Cardiac muscle cell (in vitro differentiated cells and primary cell): ENCODE results near the gene COL25A1. TPM values are rescaled to one million over a fixed set of nuclear protein-coding genes. Genes with fewer than 3 reads are reported as not detected.

ENCODE experiments used
- DNase-seq, 2 donors: peaks; one replicate each; pipeline versions ENCODE4 v3.0.0 to v3.0.0-alpha.2; 2010 to 2017; ENCODE audit warnings: low read depth in 1 of 2, low spot score in 1 of 2
- H3K27ac ChIP-seq: fragments of 200-600 bp; sonication (generic); 2 replicates; pipeline ENCODE4 v1.5.1; 2016
- H3K27me3 ChIP-seq: fragments of 200-600 bp; sonication (generic); 2 replicates; pipeline ENCODE4 v1.6.0; 2016; ENCODE audit warnings: control low read depth
- H3K36me3 ChIP-seq: fragments of 200-600 bp; sonication (generic); 2 replicates; pipeline ENCODE4 v1.5.1; 2016; ENCODE audit warnings: control low read depth
- H3K4me1 ChIP-seq: fragments of 200-600 bp; sonication (generic); 2 replicates; pipeline ENCODE4 v1.8.1; 2017; ENCODE audit warnings: low read depth, mild to moderate bottlenecking, mixed run types
- H3K4me3 ChIP-seq: fragments of 200-600 bp; sonication (generic); 2 replicates; pipeline ENCODE4 v1.5.1; 2016; ENCODE audit warnings: mild to moderate bottlenecking
- H3K9me3 ChIP-seq: fragments of 200-600 bp; sonication (generic); 2 replicates; pipeline ENCODE4 v1.5.1; 2017; ENCODE audit warnings: low read depth, mild to moderate bottlenecking, control low read depth
- polyA plus RNA-seq: library from polyadenylated mRNA; unstranded; fragments of >200 nt; fragmentation: Nextera tagmentation; extraction: Ambion mirVana; gene quantifications from 2 replicates; pipeline ENCODE4 v1.2.1, GENCODE V29; 2016
- total RNA-seq: library from RNA; depleted of rRNA; stranded (reverse); fragments of >200 nt; gene quantifications from 2 replicates; pipeline ENCODE4 v1.2.3, GENCODE V29; 2016
- TF ChIP-seq, protein P1 (sequence below): IDR thresholded peaks from 2 replicates; pipeline ENCODE4 v1.5.1; 2012; ENCODE audit warnings: low read depth, mild to moderate bottlenecking, low read length

Gene COL25A1
- total and polyA plus RNA-seq, 2 experiments from 2014 or later: 3.5 to 8.4 TPM

DNA sequence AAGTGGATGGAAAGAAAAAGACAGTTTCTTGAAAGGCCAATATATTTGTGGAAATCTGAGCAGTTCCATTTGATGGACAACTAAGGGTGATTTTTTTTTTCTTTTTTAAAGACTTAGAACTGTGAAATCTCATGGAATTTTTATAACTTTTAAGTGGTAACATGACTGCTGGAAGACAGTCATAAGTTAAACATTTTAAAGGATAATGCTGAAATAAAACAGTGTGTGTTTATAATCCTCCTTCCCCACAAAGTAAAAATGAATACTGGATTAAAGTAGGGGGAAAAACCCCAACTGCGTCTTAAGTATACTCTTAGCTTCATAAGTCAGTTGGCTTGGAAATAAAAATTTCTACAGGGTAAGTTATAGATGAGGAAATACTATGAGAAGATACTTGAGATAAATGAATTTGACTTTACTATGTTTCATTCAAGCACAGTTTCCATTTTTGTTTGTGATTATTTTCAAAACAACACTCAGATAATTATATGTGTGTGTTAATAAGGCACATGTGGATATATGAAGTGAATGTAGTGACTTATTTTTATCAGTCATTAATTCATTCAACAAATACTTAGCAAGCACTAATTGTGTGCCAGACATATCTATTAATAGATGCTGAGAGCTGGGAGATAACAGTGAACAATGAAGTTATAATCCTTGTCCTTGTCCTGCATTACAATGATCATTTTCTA is 410.4 kb downstream of the COL25A1 start:
- TF ChIP-seq, protein P1, sequence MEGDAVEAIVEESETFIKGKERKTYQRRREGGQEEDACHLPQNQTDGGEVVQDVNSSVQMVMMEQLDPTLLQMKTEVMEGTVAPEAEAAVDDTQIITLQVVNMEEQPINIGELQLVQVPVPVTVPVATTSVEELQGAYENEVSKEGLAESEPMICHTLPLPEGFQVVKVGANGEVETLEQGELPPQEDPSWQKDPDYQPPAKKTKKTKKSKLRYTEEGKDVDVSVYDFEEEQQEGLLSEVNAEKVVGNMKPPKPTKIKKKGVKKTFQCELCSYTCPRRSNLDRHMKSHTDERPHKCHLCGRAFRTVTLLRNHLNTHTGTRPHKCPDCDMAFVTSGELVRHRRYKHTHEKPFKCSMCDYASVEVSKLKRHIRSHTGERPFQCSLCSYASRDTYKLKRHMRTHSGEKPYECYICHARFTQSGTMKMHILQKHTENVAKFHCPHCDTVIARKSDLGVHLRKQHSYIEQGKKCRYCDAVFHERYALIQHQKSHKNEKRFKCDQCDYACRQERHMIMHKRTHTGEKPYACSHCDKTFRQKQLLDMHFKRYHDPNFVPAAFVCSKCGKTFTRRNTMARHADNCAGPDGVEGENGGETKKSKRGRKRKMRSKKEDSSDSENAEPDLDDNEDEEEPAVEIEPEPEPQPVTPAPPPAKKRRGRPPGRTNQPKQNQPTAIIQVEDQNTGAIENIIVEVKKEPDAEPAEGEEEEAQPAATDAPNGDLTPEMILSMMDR: no peak
- no peak overlapping the region for H3K4me3 ChIP-seq
- H3K27me3 ChIP-seq: no peaks in the 10 kb centered on the region
- peaks cover 8% of the 10 kb centered on the region for H3K4me1 ChIP-seq
- no peaks in the 10 kb centered on the region for H3K9me3 ChIP-seq
- no peak overlapping the region for H3K27ac ChIP-seq
- no peaks in the 10 kb centered on the region for H3K36me3 ChIP-seq
- no peak for DNase-seq

DNA sequence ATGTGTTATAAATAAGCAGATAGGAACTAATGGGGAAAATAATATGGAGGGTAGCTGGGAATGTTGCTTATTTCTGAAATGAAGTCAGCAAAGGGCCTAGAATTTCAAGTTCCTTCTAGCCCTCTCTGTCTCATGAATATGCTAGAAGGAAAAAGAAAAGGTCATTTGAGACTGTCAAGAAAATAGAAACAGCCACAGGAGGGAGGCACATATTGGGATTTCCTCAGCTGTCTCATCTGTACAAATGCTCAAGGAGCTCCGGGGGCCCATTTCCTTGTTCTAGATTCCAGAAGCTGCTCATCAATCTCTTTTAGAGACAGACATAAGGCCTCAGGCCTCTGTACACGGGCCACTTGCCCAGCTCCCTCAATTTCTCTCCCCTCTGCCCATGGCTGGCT is 412.0 kb downstream of the COL25A1 start:
- TF ChIP-seq, protein P1: no peak
- Histone ChIP-seq H3K4me3 (no peak overlapping the region), H3K27me3 (no peaks in the 10 kb centered on the region), H3K27ac (no peak overlapping the region), H3K36me3 (no peaks in the 10 kb centered on the region), H3K4me1 (peaks cover 5% of the 10 kb centered on the region), H3K9me3 (no peaks in the 10 kb centered on the region)
- no peak for DNase-seq

DNA sequence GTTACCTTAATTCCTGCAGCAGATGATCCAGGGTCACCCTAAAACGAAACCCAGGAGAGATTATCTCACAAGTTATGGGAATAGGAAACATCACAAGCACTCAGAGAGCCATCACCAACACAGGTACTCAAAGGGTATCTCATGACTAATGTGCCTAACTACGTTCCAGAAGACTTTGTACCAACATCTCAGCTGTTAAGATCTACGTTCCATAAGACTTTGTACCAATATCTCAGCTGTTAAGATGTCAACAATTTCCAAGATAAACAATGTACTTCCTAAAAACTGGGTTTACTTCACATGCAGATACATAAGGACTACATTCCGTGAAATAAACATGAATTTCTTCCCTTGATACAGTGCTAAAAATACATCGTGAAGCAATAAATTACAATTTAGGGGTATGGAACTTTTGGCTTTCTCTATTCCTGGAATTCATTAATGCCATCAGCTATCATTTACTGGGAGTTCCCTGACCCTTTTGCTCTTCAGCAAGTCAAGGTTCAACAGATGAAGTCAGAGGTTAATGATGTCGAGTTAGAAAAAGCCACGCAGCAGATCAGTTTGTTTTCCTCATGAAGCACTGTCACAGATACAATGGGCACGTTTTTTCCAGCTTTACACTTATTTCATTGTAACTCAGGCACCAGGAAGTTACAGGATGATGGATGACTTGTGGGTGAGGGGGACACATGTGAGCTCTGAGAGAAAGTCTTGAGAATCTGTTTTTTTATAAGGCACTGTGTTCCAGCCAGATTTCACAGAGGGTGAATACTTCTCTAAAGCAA is 412.6 kb downstream of the COL25A1 start:
- Histone ChIP-seq H3K27ac (no peak overlapping the region), H3K36me3 (no peaks in the 10 kb centered on the region), H3K4me3 (no peak overlapping the region), H3K4me1 (peaks cover 5% of the 10 kb centered on the region), H3K27me3 (no peaks in the 10 kb centered on the region), H3K9me3 (no peaks in the 10 kb centered on the region)
- no peak for DNase-seq
- TF ChIP-seq, protein P1: no peak

DNA sequence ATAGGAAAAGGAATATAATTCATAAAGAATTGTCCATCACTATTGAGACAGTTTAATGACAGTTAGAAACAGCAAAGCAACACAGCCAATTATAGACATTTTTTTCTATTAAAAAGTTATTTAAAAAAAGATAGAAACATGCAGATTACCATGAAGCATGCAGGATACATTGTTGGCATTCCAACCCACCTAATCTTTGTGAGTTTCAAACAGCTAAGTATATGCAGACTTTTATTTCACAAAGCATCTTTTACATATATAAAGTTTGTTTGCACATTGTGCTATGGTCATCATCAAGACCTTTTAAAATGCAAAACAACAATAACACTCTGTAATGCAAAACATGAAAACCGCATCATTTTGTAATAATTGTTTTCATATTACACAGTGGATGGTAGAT is 413.7 kb downstream of the COL25A1 start:
- DNase-seq: no peak
- H3K9me3 ChIP-seq: no peaks in the 10 kb centered on the region
- no peak overlapping the region for H3K4me3 ChIP-seq
- H3K4me1 ChIP-seq: peaks cover 5% of the 10 kb centered on the region
- no peak overlapping the region for H3K27ac ChIP-seq
- no peaks in the 10 kb centered on the region for H3K36me3 ChIP-seq
- no peaks in the 10 kb centered on the region for H3K27me3 ChIP-seq
- TF ChIP-seq, protein P1: no peak

DNA sequence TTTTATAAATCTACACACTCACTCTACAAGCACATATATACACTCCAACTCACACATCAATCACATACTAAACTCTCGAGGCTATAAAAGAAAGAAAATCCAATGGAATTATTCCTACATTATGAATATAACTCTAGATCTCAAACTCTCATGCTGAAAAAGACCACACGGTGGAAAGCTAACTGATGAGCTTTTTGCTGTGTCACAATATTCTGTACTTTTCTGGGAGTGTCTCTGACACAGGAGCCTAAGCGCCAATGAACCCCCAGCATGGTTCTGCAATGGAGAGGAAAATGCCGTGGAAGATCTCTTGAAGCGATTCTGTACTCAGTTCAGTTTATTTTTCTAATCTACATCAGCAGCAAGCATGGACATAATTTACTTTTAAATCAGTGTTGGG is 415.4 kb downstream of the COL25A1 start:
- DNase-seq: no peak
- TF ChIP-seq, protein P1: no peak
- no peaks in the 10 kb centered on the region for H3K36me3 ChIP-seq
- no peak overlapping the region for H3K27ac ChIP-seq
- H3K4me3 ChIP-seq: no peak overlapping the region
- H3K9me3 ChIP-seq: no peaks in the 10 kb centered on the region
- H3K4me1 ChIP-seq: peaks cover 1% of the 10 kb centered on the region
- H3K27me3 ChIP-seq: no peaks in the 10 kb centered on the region
